GM18868 (cell line): ENCODE measurements around the gene LRRC8D.
"Not testable (repeated sequence)": the region's sequence is repeated elsewhere in the genome, so short reads cannot be mapped to it uniquely, and the experiment has no call there.

ENCODE experiments used
- ATAC-seq: cut with Tn5 transposase; IDR thresholded peaks from one replicate; pipeline ENCODE4 v1.9.1; 2021; ENCODE audit warnings: mild to moderate bottlenecking, moderate library complexity; ENCODE audit not compliant: unreplicated experiment

The LRRC8D gene

DNA sequence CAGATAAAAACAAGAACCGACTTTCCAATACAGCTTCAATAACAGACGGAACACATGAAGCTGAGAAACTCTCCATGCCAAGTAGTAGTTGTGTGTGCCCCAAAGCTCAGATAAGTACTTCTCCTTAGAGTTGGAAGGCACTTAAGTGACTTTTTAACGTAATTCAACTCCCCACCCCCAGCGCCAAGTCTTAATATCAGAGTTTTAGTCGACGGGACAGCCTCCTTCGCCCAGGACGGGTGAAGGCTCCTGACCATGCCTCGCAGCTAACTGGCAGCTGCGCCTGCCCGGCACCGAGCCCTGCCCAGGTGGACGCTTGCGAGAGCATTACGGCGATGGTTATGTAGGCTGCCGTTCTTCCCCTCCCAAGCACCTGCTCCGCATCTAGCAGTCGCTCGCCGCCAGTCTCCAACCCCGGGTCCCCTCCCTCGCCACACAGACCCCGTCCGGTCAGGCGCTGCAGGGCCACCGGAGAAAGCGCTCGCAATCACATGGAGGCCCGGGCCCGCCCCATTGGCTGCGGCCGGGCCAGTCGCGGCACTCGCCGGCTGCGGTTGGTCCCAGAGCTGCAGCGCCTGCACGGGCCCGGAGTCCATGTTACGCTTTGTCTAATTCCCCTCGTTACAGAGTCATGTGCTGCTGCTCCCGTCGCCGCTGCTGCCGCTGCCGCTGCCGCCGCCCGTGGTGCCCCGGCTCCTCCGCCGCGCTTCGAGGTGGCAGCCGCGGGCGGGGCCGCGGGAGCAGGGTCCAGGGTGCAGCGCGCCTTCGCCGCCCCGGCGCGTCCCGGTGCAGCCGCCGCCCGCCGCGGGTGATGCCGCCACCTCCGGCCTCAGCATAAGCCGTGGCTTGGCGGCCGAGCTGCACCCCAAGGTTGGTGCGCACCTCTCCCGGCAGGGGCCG, at the start of gene LRRC8D:
Gene LRRC8D (plus strand): TSS at position 611 of the 900 bp plus-strand sequence. CDS start 112,037 bp downstream, outside the sequence.
- peak; percentile 81 for ATAC-seq

DNA sequence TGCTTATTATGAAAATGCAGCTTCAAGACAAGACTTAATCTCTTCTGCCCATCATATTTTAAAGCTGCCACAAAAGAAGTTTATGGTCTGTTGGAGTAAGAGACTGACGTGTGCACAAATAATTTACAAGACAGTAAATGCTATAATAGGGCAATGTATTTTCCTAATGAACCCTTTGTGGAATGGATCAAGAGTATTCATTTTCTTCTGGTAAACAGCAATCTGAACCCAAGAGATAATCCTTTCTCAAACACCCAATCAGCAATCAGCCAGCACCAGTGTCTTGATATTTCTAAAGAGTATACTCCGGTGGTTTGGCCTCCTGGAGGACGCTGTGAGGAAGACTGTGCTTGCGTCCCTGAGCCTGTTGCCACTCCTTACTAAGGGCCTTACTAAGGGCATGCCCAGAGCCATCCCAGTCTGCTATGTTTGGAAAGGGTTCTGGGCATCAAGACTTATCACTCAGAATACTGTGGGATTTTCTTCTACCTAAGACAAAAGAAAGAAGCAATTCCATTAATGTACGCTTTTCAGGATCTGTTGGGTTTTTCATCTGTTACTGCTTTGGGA, 48.8 kb upstream of the LRRC8D start:
- ATAC-seq: no peak

DNA sequence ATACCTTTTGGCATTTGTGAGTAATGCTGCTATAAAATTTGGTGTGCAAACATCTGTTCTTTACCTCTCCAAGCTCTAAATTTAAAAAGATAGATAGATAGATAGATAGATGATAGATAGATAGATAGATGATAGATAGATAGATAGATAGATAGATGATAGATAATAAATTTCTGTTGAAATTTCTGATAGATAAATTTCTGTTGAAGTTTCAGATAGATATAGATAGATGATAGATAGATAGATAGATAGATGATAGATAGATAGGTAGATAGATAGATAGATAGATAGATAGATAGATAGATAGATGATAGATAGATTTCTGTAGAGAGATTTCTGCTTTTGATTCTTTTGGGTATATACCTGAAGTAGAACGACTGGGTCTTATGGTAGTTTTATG, 44.7 kb upstream of the LRRC8D start:
- not testable (repeated sequence) for ATAC-seq

DNA sequence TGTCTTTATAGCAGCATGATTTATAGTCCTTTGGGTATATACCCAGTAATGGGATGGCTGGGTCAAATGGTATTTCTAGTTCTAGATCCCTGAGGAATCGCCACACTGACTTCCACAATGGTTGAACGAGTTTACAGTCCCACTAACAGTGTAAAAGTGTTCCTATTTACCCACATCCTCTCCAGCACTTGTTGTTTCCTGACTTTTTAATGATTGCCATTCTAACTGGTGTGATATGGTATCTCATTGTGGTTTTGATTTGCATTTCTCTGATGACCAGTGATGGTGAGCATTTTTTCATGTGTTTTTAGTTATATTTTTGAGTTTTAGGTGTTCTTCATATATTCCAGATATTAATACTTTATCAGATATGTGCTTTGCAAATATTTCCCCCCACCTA, 43.6 kb upstream of the LRRC8D start:
- ATAC-seq: not testable (repeated sequence)

DNA sequence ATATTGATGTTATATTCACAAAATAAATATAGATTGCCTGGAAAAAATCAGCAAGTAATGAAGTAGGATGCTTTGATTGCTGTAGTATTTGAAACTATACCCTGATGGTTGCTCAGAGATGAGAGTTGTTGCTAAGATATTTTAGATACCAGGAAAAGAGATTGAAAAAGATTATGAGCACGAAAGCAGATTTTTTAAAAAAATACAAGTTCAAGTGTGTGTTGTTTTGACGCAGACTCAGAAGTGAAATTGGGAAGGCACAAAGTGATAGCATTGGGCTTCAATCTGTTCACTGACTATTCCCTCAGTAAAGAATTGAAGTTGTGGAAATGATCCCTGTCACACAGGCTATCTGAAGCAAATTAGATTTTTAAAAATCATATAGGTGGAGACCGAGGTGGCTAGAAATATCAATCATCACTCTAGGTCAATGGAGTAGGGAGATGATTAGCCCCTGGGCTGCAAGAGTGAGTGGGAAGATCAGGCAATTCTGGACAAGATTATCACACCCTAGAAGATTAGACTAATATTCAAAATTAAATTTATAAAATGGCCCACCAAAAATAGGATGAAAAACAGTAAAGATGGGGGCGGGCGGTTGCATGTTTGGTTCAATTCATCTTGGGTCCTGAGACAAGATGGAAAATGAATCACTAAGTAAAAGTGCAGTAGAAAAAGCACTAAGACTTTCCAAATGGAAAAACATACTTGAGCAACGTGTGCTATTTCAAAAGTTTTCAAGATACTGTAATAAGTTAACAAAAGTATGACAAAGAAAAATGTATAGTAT, 41.5 kb upstream of the LRRC8D start:
- ATAC-seq: no peak

DNA sequence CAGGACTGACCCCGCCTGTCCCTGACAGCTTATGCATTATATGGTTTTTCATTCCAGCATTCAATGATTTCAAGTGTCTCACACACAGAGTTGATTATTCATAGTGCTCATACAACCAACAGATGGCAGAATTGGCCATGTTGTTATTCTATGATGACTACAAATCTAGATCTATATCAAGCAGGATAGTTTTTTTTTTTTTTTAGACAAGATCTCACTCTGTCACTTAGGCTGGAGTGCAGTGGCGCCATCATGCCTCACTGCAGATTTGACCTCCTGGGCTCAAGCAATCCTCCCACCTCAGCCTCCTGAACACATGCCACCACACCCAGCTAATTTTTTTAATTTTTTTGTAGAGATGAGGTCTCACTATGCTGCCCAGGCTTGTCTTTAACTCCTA, 40.1 kb upstream of the LRRC8D start:
- no peak for ATAC-seq

DNA sequence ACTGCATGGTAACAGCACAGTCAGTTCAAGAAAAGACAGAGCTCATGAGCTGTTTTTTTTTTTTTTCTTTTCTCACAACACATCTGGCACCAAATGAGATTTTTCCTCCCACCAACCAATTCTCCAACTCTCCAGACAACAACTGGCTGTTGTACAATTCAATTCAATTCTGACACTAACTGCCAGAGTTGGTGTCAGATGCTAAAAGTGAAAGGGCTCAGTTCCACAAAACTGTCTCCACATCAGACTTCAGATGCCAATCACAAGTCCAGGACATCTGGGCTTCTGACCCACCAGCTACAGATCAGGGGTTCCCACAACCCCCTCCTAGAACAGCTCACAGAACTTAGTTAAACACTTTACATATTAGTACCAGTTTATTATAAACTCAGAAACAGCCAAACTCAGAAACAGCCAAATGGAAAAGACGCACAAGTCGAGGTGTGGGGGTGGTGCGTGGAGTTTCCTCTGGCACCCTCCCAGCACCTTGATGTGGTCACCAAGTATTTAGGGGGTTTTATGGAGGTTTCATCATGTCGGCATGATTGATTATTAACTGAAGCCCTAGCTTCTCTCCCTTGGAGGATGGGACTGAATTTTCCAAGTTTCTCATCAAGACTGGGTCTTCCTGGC, 39.2 kb upstream of the LRRC8D start:
- peak; percentile 92 for ATAC-seq

DNA sequence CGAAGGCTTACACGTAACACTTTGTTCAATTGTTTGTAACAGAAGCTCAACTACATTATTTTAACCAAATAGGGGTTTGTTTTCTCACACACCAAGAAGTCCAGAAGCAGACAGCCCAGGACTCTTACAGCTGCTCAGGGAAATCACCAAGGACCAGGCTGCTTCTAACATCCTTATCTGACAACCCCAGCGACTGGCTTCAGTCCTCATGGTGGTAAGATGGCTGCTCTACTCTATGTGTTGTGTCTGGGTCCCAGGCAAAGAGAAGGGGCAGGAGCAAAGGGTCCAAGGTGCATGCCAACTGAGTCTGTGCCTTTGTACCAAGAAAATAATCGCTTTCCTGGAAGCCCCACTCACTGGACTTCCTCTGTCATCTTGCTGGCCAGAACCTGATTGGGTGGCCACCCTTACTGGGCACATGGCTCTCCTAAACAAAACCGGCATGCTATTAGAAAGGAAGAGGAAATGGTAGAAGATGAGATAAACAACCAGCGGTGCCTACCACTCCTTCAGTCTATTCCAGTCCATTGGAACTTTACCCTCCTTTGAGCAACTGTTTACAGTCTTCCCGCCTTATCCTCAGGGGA, 34.1 kb upstream of the LRRC8D start:
- no peak for ATAC-seq

DNA sequence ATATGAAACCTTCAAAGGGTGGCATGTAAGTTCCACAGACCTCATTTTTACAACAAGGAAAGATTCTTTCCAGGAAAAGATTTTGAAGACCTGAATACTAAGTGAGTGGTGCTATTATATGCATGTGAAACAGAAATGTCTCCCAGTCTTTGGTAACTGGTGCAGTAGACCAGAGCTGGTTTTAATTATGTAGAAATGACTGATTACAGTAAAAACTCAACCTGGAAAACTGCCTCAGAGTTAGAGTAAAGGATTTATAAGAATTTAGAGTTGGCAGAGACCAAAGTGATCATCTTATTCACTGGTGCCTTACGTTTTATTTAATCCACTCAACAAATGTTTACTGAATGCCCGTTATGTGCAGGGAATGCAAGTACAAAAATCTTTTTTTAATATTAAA, 30.2 kb upstream of the LRRC8D start:
- ATAC-seq: no peak

DNA sequence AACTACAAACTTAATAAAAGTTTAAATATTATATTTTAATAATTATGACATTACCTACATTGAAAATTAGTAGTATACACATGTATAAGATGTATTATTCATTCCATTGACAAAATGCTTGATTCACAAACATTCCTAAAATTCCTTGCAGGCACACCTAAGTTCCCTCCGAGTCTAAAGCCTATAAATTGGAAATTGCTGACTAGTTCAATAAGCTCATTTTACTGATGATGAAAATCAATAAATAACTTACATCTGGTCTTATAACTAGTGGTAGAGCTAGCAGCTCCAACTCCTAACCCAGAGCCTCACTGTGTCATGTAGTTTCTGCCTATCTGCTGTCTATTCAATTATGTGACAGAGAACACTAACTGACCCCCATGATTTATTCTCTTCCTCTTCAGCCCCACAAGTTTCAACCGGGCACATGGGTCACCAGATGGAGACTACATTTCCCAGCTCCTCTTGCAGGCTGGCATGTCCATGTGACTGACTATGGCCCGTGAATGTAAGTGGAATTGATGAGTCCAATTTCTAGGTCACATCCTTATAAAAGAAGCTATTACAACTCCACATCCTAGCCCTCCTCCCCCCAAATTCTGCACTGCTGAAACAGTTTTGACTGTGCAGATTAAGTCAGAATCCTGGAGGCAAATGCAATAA, 29.6 kb upstream of the LRRC8D start:
- no peak for ATAC-seq

DNA sequence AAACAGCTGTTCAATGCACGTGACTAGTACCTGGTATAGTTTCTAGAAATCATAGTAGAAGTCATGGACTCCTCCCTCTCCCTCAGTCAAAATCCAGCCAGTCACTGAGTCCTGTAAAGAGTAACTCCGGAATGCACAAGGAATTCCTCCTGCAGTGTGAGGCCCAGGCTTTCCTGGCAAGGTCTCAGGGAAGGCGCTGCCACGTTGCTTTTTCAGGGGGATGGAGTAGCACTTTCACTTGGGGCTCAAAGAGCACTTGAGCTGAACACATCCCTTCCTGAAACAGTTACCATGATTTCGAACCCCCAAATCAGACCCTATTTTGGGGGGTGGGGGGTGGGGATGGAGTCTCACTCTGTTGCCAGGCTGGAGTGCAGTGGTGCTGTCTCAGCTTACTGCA, 26.4 kb upstream of the LRRC8D start:
- no peak for ATAC-seq

DNA sequence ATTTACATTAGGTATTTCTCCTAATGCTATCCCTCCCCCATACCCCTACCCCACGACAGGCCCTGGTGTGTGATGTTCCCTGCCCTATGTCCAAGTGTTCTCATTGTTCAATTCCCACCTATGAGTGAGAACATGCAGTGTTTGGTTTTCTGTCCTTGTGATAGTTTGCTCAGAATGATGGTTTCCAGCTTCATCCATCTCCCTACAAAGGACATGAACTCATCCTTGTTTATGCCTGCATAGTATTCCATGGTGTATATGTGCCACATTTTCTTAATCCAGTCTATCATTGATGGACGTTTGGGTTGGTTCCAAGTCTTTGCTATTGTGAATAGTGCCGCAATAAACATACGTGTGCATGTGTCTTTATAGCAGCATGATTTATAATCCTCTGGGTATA, 25.3 kb upstream of the LRRC8D start:
- not testable (repeated sequence) for ATAC-seq

DNA sequence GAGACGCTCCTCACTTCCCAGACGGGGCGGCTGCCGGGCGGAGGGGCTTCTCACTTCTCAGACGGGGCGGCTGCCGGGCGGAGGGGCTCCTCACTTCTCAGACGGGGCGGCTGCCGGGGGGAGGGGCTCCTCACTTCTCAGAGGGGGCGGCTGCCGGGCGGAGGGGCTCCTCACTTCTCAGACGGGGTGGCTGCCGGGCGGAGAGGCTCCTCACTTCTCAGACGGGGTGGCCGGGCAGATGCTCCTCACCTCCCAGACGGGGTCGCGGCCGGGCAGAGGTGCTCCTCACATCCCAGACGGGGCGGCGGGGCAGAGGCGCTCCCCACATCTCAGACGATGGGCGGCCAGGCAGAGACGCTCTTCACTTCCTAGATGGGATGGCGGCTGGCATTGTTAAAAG, 23.0 kb upstream of the LRRC8D start:
- ATAC-seq: not testable (repeated sequence)

DNA sequence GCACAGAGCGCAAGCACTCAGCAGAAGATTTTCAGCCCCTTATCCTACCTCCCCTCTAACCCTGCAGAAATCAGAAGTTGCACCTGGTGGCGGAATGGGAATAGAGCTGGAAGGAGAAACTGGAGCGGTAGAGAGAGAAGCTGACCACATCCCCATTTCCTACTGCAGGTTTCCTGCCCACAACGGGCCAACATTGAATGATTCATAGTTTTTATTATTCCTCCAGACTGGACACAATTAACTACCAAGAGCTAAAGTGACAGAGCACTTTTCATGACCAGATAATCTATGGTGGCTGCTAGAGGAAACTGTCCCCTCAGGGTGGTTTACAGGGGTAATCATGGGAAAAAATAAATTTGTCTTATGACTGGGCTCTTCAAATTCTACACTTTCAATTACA, 21.3 kb upstream of the LRRC8D start:
- ATAC-seq: peak; percentile 38

DNA sequence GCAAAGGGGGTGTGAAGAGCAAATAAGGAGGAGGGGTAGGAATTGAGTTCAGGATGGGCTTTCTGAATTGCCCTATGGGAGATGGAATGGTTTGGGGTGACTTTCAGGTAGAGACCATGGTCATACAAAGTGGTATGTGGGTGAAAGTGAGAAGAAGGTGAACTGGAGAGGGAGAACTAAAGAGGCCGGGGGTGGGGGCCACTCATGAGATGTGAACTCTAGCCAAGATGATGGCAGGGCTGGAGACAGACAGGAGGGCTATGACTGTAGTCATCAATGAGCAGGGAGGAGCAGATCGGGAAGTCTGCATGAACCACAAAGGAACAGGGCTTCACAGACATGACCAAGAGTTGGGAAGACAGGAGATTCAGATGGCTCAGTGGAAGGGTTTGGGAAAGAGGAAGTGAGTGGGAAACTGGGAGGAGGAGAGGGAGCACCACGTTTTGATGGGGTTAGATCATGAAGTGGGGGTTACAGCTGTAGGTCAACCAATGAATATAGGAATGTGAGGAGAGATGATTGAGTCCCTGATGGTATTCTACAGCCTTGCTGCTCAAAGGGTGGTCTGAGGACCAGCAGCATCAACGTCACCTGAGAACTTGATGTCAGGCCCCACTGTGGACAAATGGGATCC, 20.7 kb upstream of the LRRC8D start:
- ATAC-seq: peak; percentile 28

DNA sequence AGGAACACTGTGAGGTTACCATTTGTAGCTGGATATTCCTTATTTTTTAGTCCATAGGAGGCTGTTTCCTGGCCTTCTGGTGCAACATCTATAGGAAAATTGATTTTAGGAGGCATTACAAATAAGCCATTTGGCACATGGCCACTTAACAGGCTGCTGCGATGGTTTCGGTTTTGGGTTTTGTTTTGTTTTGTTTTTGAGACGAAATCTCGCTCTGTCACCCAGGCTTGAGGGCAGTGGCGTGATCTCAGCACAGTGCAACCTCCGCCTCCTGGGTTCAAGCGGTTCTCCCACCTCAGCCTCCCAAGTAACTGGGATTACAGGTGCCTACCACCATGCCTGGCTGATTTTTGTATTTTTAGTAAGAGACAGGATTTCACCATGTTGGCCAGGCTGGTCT, 20.1 kb upstream of the LRRC8D start:
- ATAC-seq: no peak

DNA sequence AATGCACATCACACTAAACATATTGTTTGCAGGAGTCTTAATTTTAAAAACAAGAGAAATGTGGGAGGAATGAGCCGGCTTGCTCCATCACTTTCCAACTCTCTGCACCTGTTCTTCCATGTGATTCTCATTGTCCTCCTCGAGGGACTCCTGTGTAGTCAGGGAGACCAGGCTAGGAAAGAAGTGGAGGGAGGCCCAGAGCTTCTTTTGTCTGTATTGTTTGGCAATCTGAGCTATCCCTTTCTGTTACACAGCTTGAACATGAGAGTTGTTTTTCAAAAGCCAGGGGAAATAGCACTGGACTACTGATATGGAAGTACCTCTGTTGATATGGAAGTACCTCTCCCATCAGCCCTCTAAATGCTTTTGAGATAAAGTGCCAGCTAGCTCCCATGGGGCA, 18.8 kb upstream of the LRRC8D start:
- no peak for ATAC-seq

DNA sequence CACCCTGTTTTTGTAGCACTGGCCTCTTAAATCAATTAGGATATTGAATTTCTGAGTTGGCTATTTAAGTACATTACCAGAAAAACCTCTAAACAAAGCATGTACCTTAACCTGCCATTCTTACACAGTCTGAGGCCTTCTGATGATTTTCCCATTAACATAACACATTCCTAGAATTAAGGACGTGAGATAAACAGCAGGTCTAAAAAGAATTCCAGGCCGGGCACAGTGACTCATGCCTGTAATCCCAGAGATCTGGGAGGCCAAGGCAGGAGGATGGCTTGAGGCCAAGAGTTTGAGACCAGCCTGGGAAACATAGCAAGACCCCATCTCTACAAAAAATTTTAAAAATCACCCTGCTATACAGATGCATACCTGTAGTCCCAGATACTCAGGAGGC, 18.0 kb upstream of the LRRC8D start:
- ATAC-seq: no peak

DNA sequence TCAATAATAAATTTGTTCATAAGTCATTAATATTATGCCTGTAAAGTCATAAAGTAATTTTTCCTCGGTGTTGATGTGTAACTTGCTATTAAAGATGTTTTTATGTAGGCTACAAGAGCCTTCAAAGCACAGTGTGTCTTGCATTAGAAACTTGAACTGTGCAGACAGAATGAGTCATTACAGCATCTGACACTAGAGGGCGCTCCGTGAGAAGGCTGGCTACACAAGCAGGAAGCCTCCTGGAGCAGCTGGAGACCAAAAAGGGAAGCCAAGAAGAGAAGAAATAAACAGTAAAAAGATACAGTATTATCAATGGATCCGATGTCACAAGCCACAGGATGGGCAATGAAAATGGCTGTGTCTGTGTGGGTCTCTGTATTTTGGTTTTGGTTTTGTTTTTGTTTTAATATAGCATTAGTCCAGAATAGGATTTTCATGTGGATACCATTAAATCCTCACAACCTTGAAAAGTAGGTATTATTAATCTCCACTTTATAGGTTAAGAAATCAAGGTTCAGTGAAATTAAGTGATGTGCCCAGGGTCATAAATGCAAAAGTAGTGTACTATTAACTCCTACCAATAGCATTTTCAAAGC, 16.1 kb upstream of the LRRC8D start:
- ATAC-seq: peak; percentile 83
